Keratinocyte (primary cell): ENCODE data around the gene HMGN5. TPM values are rescaled to one million over a fixed set of nuclear protein-coding genes. Genes with fewer than 3 reads are reported as not detected.

Experiments used
- DNase-seq: peaks from one replicate; pipeline ENCODE4 v3.0.0-alpha.2; 2011; ENCODE audit warnings: low read depth, missing footprints, low spot score
- FAIRE-seq: peaks from 2 replicates; lab custom pipeline; 2011; peaks lifted over from hg19 to GRCh38; lab: Jason Lieb, UNC
- H2AFZ ChIP-seq: 2 replicates; pipeline ENCODE4 v1.6.0; 2012; ENCODE audit warnings: low read length, control low read depth, inconsistent platforms; ENCODE audit not compliant: control insufficient read depth
- H3K27ac ChIP-seq: 2 replicates; pipeline ENCODE4 v1.5.1; 2011; ENCODE audit warnings: low read length; ENCODE audit not compliant: control insufficient read depth, insufficient read depth
- H3K27me3 ChIP-seq: 3 replicates; pipeline ENCODE4 v1.6.0; 2011; ENCODE audit warnings: low read length; ENCODE audit not compliant: control insufficient read depth, insufficient read depth; ENCODE audit errors: extremely low read depth
- H3K36me3 ChIP-seq, 2 experiments: 2 replicates in 1 of 2; 3 replicates in 1 of 2; pipeline ENCODE4 v1.5.1; 2011; ENCODE audit warnings: low read length in 2 of 2, mild to moderate bottlenecking in 1 of 2; ENCODE audit not compliant: control insufficient read depth in 2 of 2, insufficient read depth in 2 of 2; ENCODE audit errors: extremely low read depth in 1 of 2
- H3K4me1 ChIP-seq: 3 replicates; pipeline ENCODE4 v1.5.1; 2011; ENCODE audit warnings: low read length; ENCODE audit not compliant: control insufficient read depth, insufficient read depth; ENCODE audit errors: extremely low read depth
- H3K4me2 ChIP-seq: 3 replicates; pipeline ENCODE4 v1.6.0; 2011; ENCODE audit warnings: low read depth, low read length; ENCODE audit not compliant: control insufficient read depth, insufficient read depth; ENCODE audit errors: extremely low read depth
- H3K4me3 ChIP-seq, 3 experiments: fragments of 200-600 bp in 1 of 3; sonication (generic) in 1 of 3; 2 replicates in 2 of 3; 3 replicates in 1 of 3; pipeline ENCODE4 v1.5.1; 2011 to 2016; ENCODE audit warnings: low read length in 3 of 3, mild to moderate bottlenecking in 3 of 3, control low read depth in 2 of 3, inconsistent platforms in 1 of 3, low read depth in 1 of 3, mixed read lengths in 1 of 3, mixed run types in 1 of 3, moderate library complexity in 1 of 3; ENCODE audit not compliant: control insufficient read depth in 2 of 3, insufficient read depth in 2 of 3; ENCODE audit errors: extremely low read depth in 1 of 3
- H3K79me2 ChIP-seq: 2 replicates; pipeline ENCODE4 v1.6.0; 2012; ENCODE audit warnings: low read length; ENCODE audit not compliant: control insufficient read depth, insufficient read depth
- H3K9ac ChIP-seq: 3 replicates; pipeline ENCODE4 v1.6.0; 2011; ENCODE audit warnings: low read length; ENCODE audit not compliant: control insufficient read depth, insufficient read depth; ENCODE audit errors: extremely low read depth
- H3K9me1 ChIP-seq: 3 replicates; pipeline ENCODE4 v1.6.0; 2011; ENCODE audit warnings: low read length; ENCODE audit not compliant: control insufficient read depth, insufficient read depth; ENCODE audit errors: extremely low read depth
- H3K9me3 ChIP-seq: 2 replicates; pipeline ENCODE4 v1.5.1; 2012; ENCODE audit warnings: low read depth, low read length; ENCODE audit not compliant: control insufficient read depth
- H4K20me1 ChIP-seq: 3 replicates; pipeline ENCODE4 v1.6.0; 2011; ENCODE audit warnings: low read length; ENCODE audit not compliant: control insufficient read depth, insufficient read depth; ENCODE audit errors: extremely low read depth
- EZH2 ChIP-seq: IDR thresholded peaks from one replicate; pipeline ENCODE4 v1.6.1; 2012; ENCODE audit warnings: inconsistent platforms, mild to moderate bottlenecking, low read length, moderate library complexity
- dilution Hi-C: fragments of 300-500 bp; cut with MboI; formaldehyde crosslinking; loops from one replicate; pipeline ENCODE4 v1.7.0; 2020; ENCODE audit warnings: low sequenced_read_pairs; ENCODE audit not compliant: extremely low pct_ligation_motif_present
- polyA plus RNA-seq, 5 experiments: library from polyadenylated mRNA; depleted of rRNA in 3 of 5; stranded (reverse) in 3 of 5; stranded (forward) in 1 of 5; unstranded in 1 of 5; fragments of >200 nt; gene quantifications; 1 replicate in 1 of 5; 2 replicates in 3 of 5; 3 replicates in 1 of 5; pipeline versions ENCODE4 v1.2.1 to v1.2.3, GENCODE V29; 2011 to 2012; ENCODE audit warnings: missing spikeins in 2 of 5, low read depth in 1 of 5, low replicate concordance in 1 of 5
- TF ChIP-seq, protein P1 (sequence below), 3 experiments: IDR thresholded peaks in 1 of 3; conservative IDR thresholded peaks in 1 of 3; optimal IDR thresholded peaks in 1 of 3; 2 replicates in 2 of 3; 3 replicates in 1 of 3; pipeline versions ENCODE3 to v1.5.1; 2011; ENCODE audit warnings: low read length in 3 of 3, mild to moderate bottlenecking in 3 of 3, moderate library complexity in 2 of 3, control low read depth in 1 of 3, inconsistent platforms in 1 of 3; ENCODE audit not compliant: insufficient read depth in 2 of 3; ENCODE audit errors: extremely low read depth in 1 of 3

The HMGN5 gene
- polyA plus RNA-seq, 1 donor (not counting 4 experiments of a cell fraction or from before 2014, with no cell fraction given): 2.2 TPM

GRCh38 chrX:81114757-81115156 is 87.0 kb downstream of the HMGN5 start:
- DNase-seq: no peak
- Histone ChIP-seq H3K79me2 (no peaks in the 10 kb centered on the region), H3K4me3 (no peak overlapping the region), H3K27me3 (no peaks in the 10 kb centered on the region), H3K4me2 (no peak overlapping the region), H3K27ac (no peak overlapping the region), H4K20me1 (no peaks in the 10 kb centered on the region), H3K36me3 (no peaks in the 10 kb centered on the region), H3K9me3 (no peaks in the 10 kb centered on the region), H3K9me1 (no peaks in the 10 kb centered on the region), H2AFZ (no peak overlapping the region), H3K4me1 (no peaks in the 10 kb centered on the region), H3K9ac (no peak overlapping the region)
- TF ChIP-seq, protein P1, sequence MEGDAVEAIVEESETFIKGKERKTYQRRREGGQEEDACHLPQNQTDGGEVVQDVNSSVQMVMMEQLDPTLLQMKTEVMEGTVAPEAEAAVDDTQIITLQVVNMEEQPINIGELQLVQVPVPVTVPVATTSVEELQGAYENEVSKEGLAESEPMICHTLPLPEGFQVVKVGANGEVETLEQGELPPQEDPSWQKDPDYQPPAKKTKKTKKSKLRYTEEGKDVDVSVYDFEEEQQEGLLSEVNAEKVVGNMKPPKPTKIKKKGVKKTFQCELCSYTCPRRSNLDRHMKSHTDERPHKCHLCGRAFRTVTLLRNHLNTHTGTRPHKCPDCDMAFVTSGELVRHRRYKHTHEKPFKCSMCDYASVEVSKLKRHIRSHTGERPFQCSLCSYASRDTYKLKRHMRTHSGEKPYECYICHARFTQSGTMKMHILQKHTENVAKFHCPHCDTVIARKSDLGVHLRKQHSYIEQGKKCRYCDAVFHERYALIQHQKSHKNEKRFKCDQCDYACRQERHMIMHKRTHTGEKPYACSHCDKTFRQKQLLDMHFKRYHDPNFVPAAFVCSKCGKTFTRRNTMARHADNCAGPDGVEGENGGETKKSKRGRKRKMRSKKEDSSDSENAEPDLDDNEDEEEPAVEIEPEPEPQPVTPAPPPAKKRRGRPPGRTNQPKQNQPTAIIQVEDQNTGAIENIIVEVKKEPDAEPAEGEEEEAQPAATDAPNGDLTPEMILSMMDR (optimal IDR thresholded peaks at IDR 0.05 in 1 of 3, IDR thresholded peaks at IDR 0.05 in 1 of 3, conservative IDR thresholded peaks at IDR 0.05 in 1 of 3; ENCODE audit: extremely low read depth in 1 of 3, insufficient read depth in 2 of 3, low read length in 3 of 3): no peak
- TF ChIP-seq EZH2: no peak
- dilution Hi-C loops: no loop called here
- no peak for FAIRE-seq

- H3K4me3 ChIP-seq: no peak overlapping the region
- H3K27ac ChIP-seq: no peak overlapping the region
- no peaks in the 10 kb centered on the region for H3K79me2 ChIP-seq
- dilution Hi-C loops: no loop called here
- no peaks in the 10 kb centered on the region for H4K20me1 ChIP-seq
- FAIRE-seq (no peak), DNase-seq (no peak)
- TF ChIP-seq, protein P1 (optimal IDR thresholded peaks at IDR 0.05 in 1 of 3, IDR thresholded peaks at IDR 0.05 in 1 of 3, conservative IDR thresholded peaks at IDR 0.05 in 1 of 3; ENCODE audit: extremely low read depth in 1 of 3, insufficient read depth in 2 of 3, low read length in 3 of 3): no peak
- TF ChIP-seq EZH2: no peak
- no peak overlapping the region for H3K9ac ChIP-seq
- H3K9me1 ChIP-seq: no peaks in the 10 kb centered on the region
- no peaks in the 10 kb centered on the region for H3K36me3 ChIP-seq
- no peaks in the 10 kb centered on the region for H3K9me3 ChIP-seq
- no peak overlapping the region for H2AFZ ChIP-seq
- no peaks in the 10 kb centered on the region for H3K4me1 ChIP-seq
- no peak overlapping the region for H3K4me2 ChIP-seq
- H3K27me3 ChIP-seq: no peaks in the 10 kb centered on the region
Observed at GRCh38 chrX:81110286-81110685, 91.4 kb downstream of the HMGN5 start.
